ENCODE results near the gene DHCR7. TPM values are rescaled to one million over a fixed set of nuclear protein-coding genes. Genes with fewer than 3 reads are reported as not detected.

Gene DHCR7
- polyA plus RNA-seq, 1 of the 3 experiments (the other 2 are of a cell fraction): 21.4 TPM

GRCh38 chr11:71495286-71496230 lies 47.4 kb upstream of the DHCR7 start:
- Histone ChIP-seq H4K20me1 (ENCODE audit: insufficient read depth) (no peaks in the 10 kb centered on the region), H3K27ac (ENCODE audit: low read depth in 2 of 2, low read length in 1 of 2) (no peak overlapping the region), H3K9ac (no peak overlapping the region), H3K36me3 (replicated peaks in 1 of 2; ENCODE audit: control insufficient read depth in 1 of 2, insufficient read depth in 2 of 2, low read length in 1 of 2) (peaks cover 23 to 85% of the 10 kb centered on the region in 2 experiments), H3K9me2 (no peaks in the 10 kb centered on the region), H3K4me2 (no peak overlapping the region), H3F3A (replicated peaks; ENCODE audit: insufficient read depth) (peaks cover 6% of the 10 kb centered on the region), H3K9me3 (no peaks in the 10 kb centered on the region), H3K79me2 (ENCODE audit: insufficient read depth) (no peaks in the 10 kb centered on the region), H2AFZ (ENCODE audit: low read depth) (no peak overlapping the region), H3K4me3 (ENCODE audit: low read depth in 2 of 2, low read length in 1 of 2) (no peak overlapping the region), H3K4me1 (ENCODE audit: control insufficient read depth in 1 of 2, insufficient read depth in 2 of 2, low read depth in 1 of 2, low read length in 1 of 2) (peaks cover 0 to 18% of the 10 kb centered on the region in 2 experiments; a peak in 1 of 4 replicates), H3K27me3 (ENCODE audit: insufficient read depth) (no peaks in the 10 kb centered on the region)
- ChIA-PET POLR2A (no interaction called here), CTCF (no interaction called here)
- DNase-seq: no peak
- WGBS (ENCODE audit: low lambda C conversion rate): 92% methylated on average over 16 of the region's 20 CpGs
- TF ChIP-seq ELF1 (IDR thresholded peaks at IDR 0.05): no peak
- TF ChIP-seq USF2 (IDR thresholded peaks at IDR 0.05; ENCODE audit: borderline replicate concordance, low read depth, low read length): no peak
- TF ChIP-seq ZBTB33 (IDR thresholded peaks at IDR 0.05; ENCODE audit: borderline replicate concordance, low read depth): no peak

- Histone ChIP-seq H3K4me2 (no peak overlapping the region), H3K4me1 (ENCODE audit: control insufficient read depth in 1 of 2, insufficient read depth in 2 of 2, low read depth in 1 of 2, low read length in 1 of 2) (peaks cover 10 to 18% of the 10 kb centered on the region in 2 experiments; a peak in 3 of 4 replicates), H3K27ac (ENCODE audit: low read depth in 2 of 2, low read length in 1 of 2) (no peak overlapping the region), H3K4me3 (ENCODE audit: low read depth in 2 of 2, low read length in 1 of 2) (no peak overlapping the region), H3K36me3 (replicated peaks in 1 of 2; ENCODE audit: control insufficient read depth in 1 of 2, insufficient read depth in 2 of 2, low read length in 1 of 2) (peaks cover 8 to 54% of the 10 kb centered on the region in 2 experiments), H3K9me3 (no peaks in the 10 kb centered on the region), H3K27me3 (ENCODE audit: insufficient read depth) (no peaks in the 10 kb centered on the region), H3K9ac (no peak overlapping the region), H3K9me2 (no peaks in the 10 kb centered on the region), H3F3A (replicated peaks; ENCODE audit: insufficient read depth) (peaks cover 3% of the 10 kb centered on the region), H3K79me2 (ENCODE audit: insufficient read depth) (no peaks in the 10 kb centered on the region), H2AFZ (ENCODE audit: low read depth) (no peak overlapping the region), H4K20me1 (ENCODE audit: insufficient read depth) (no peaks in the 10 kb centered on the region)
- ChIA-PET POLR2A (no interaction called here), CTCF (interaction anchor here (1.3 kb wide), 1 partner anchor 15 kb away, joined by 4 read pairs; no protein-coding TSS in a partner anchor)
- WGBS (ENCODE audit: low lambda C conversion rate): 92% methylated on average over 9 of the region's 9 CpGs
- DNase-seq: no peak
- no peak for TF ChIP-seq YY1 (IDR thresholded peaks at IDR 0.05; ENCODE audit: low read depth)
- TF ChIP-seq USF2 (IDR thresholded peaks at IDR 0.05; ENCODE audit: borderline replicate concordance, low read depth, low read length): no peak
- TF ChIP-seq CHD2 (IDR thresholded peaks at IDR 0.05; ENCODE audit: low read length, partially characterized antibody): no peak
Observed at GRCh38 chr11:71491940-71492339, 43.7 kb upstream of the DHCR7 start.
